ENCODE results near the gene MGLL. TPM values are rescaled to one million over a fixed set of nuclear protein-coding genes. Genes with fewer than 3 reads are reported as not detected.

MGLL gene
- total RNA-seq, 1 donor from 2014 or later: 10.3 TPM

- peaks cover 5% of the 10 kb centered on the region for H3K4me1 Mint-ChIP-seq (ENCODE audit: low read depth, unreplicated experiment)
- H3K4me3 Mint-ChIP-seq (ENCODE audit: unreplicated experiment): no peak overlapping the region
- H3K27me3 Mint-ChIP-seq (ENCODE audit: unreplicated experiment): peaks cover 5% of the 10 kb centered on the region
- peaks cover 14% of the 10 kb centered on the region for H3K9me3 Mint-ChIP-seq (ENCODE audit: unreplicated experiment)
- TF ChIP-seq, protein P1, sequence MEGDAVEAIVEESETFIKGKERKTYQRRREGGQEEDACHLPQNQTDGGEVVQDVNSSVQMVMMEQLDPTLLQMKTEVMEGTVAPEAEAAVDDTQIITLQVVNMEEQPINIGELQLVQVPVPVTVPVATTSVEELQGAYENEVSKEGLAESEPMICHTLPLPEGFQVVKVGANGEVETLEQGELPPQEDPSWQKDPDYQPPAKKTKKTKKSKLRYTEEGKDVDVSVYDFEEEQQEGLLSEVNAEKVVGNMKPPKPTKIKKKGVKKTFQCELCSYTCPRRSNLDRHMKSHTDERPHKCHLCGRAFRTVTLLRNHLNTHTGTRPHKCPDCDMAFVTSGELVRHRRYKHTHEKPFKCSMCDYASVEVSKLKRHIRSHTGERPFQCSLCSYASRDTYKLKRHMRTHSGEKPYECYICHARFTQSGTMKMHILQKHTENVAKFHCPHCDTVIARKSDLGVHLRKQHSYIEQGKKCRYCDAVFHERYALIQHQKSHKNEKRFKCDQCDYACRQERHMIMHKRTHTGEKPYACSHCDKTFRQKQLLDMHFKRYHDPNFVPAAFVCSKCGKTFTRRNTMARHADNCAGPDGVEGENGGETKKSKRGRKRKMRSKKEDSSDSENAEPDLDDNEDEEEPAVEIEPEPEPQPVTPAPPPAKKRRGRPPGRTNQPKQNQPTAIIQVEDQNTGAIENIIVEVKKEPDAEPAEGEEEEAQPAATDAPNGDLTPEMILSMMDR (IDR thresholded peaks at IDR 0.05; ENCODE audit: partially characterized antibody, unreplicated experiment): no peak
- H3K27ac Mint-ChIP-seq (ENCODE audit: unreplicated experiment): no peak overlapping the region
- no peak for DNase-seq
- H3K36me3 Mint-ChIP-seq (ENCODE audit: unreplicated experiment): peaks cover 16% of the 10 kb centered on the region
Observed at GRCh38 chr3:127769284-127770081, 52.8 kb downstream of the MGLL start.

DNA sequence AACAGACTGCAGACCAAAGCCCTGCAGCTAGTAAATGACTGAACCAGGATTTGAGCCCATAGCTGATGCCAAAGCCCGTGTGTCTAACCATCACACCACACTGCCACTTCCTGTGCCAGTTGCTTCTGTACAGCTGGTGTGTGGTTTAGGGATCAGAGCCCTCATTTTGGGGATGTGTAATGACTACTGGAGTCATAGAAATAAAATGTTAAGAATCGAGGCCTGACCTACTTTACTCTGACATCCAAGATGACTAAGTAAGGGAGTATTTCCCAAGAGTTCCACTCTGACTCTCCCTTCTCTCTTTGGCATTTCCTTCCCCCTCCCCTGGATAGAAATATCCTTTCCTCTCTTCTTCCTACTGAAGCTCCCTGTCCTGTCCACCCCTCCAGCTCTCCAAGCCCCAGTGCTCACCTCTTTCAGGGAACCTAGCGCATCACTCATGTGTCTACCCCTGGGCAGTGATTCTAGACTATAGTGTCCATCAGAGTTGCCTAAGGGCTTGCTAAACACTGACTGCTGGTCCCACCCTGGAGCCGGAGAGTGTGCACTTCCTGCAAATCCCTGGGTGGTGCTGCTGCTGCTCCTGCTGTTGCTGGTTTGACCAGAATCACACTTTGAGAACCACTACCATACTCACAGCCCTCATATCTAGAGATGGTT is 53.8 kb downstream of the MGLL start:
- Mint-ChIP-seq H3K27me3 (ENCODE audit: unreplicated experiment) (peaks cover 3% of the 10 kb centered on the region), H3K9me3 (ENCODE audit: unreplicated experiment) (peaks cover 11% of the 10 kb centered on the region), H3K36me3 (ENCODE audit: unreplicated experiment) (peaks cover 16% of the 10 kb centered on the region), H3K27ac (ENCODE audit: unreplicated experiment) (no peak overlapping the region), H3K4me3 (ENCODE audit: unreplicated experiment) (no peak overlapping the region), H3K4me1 (ENCODE audit: low read depth, unreplicated experiment) (peaks cover 4% of the 10 kb centered on the region)
- TF ChIP-seq, protein P1 (IDR thresholded peaks at IDR 0.05; ENCODE audit: partially characterized antibody, unreplicated experiment): no peak
- DNase-seq: no peak

- TF ChIP-seq, protein P1 (IDR thresholded peaks at IDR 0.05; ENCODE audit: partially characterized antibody, unreplicated experiment): no peak
Observed at GRCh38 chr3:127767126-127767525, 55.2 kb downstream of the MGLL start.

DNA sequence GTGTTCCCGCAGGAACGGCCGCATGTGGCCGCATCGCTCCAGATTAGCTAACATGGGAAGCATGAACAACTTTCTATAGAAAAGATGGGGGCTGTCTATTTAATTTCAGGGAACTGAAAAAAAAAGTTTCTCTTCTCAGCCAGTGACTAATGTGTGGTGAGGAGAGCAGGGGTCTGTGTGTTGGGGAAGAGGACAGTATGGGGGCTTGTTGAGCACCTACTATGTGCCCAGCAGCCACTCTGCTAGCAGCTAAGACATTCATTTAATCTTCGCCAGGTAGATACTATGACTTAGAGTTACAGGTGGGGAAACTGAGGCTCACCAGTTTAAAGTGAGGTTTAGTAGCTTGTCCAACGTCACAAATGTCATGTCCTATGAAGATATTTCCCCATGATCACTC is 56.6 kb downstream of the MGLL start:
- no peak for DNase-seq
- H3K9me3 Mint-ChIP-seq (ENCODE audit: unreplicated experiment): peaks cover 7% of the 10 kb centered on the region
- TF ChIP-seq, protein P1 (IDR thresholded peaks at IDR 0.05; ENCODE audit: partially characterized antibody, unreplicated experiment): no peak
- peaks cover 11% of the 10 kb centered on the region for H3K4me1 Mint-ChIP-seq (ENCODE audit: low read depth, unreplicated experiment)
- no peak overlapping the region for H3K27ac Mint-ChIP-seq (ENCODE audit: unreplicated experiment)
- peaks cover 2% of the 10 kb centered on the region for H3K27me3 Mint-ChIP-seq (ENCODE audit: unreplicated experiment)
- H3K4me3 Mint-ChIP-seq (ENCODE audit: unreplicated experiment): no peak overlapping the region
- peaks cover 16% of the 10 kb centered on the region for H3K36me3 Mint-ChIP-seq (ENCODE audit: unreplicated experiment)

More at GRCh38 chr3:127767126-127767525, 55.2 kb downstream of the MGLL start:
- Mint-ChIP-seq H3K36me3 (ENCODE audit: unreplicated experiment) (peaks cover 16% of the 10 kb centered on the region), H3K4me1 (ENCODE audit: low read depth, unreplicated experiment) (peaks cover 6% of the 10 kb centered on the region), H3K4me3 (ENCODE audit: unreplicated experiment) (no peak overlapping the region), H3K9me3 (ENCODE audit: unreplicated experiment) (peaks cover 7% of the 10 kb centered on the region), H3K27ac (ENCODE audit: unreplicated experiment) (no peak overlapping the region), H3K27me3 (ENCODE audit: unreplicated experiment) (peaks cover 3% of the 10 kb centered on the region)
- no peak for DNase-seq

All from glutamatergic neuron (in vitro differentiated cells).